T-helper 2 cell treated with Interferon-gamma antibody and Interleukin-4, amounts not matched to agents 5 μg/mL and 100 μg/mL, for 36 hours (primary cell): ENCODE results near the gene ARMC12.

Experiments
- DNase-seq: peaks from one replicate; pipeline ENCODE4 v3.0.0; 2021; ENCODE audit warnings: low spot score
- H3K27ac Mint-ChIP-seq: one replicate; pipeline ENCODE4 v1.8.0; 2021; ENCODE audit warnings: mild to moderate bottlenecking, mixed read lengths
- H3K27me3 Mint-ChIP-seq: one replicate; pipeline ENCODE4 v1.8.0; 2021; ENCODE audit warnings: low read depth, mixed read lengths
- H3K36me3 Mint-ChIP-seq: one replicate; pipeline ENCODE4 v1.8.0; 2021; ENCODE audit warnings: low read depth, mixed read lengths
- H3K4me1 Mint-ChIP-seq: one replicate; pipeline ENCODE4 v1.8.0; 2021; ENCODE audit warnings: low read depth, mixed read lengths
- H3K4me3 Mint-ChIP-seq: one replicate; pipeline ENCODE4 v1.8.0; 2022; ENCODE audit warnings: mild to moderate bottlenecking, moderate library complexity, mixed read lengths
- H3K9me3 Mint-ChIP-seq: one replicate; pipeline ENCODE4 v1.8.0; 2021; ENCODE audit warnings: mixed read lengths

ARMC12 gene

GRCh38 chr6:35736253-35736894, 458 bp upstream of the ARMC12 start:
- peaks cover 31% of the 10 kb centered on the region for H3K4me1 Mint-ChIP-seq
- no peaks in the 10 kb centered on the region for H3K27me3 Mint-ChIP-seq
- no peak overlapping the region for H3K27ac Mint-ChIP-seq
- no peaks in the 10 kb centered on the region for H3K36me3 Mint-ChIP-seq
- H3K4me3 Mint-ChIP-seq = no peak overlapping the region
- H3K9me3 Mint-ChIP-seq = no peaks in the 10 kb centered on the region
- peak; percentile 72 for DNase-seq

- Mint-ChIP-seq H3K9me3 (no peaks in the 10 kb centered on the region), H3K27me3 (no peaks in the 10 kb centered on the region), H3K4me1 (peaks cover 27% of the 10 kb centered on the region), H3K27ac (peak overlapping the region; percentile 76), H3K36me3 (no peaks in the 10 kb centered on the region), H3K4me3 (no peak overlapping the region)
- DNase-seq = no peak
Observed at GRCh38 chr6:35737413-35738211, 780 bp downstream of the ARMC12 start.

- H3K27ac Mint-ChIP-seq = no peak overlapping the region
- no peak for DNase-seq
- H3K36me3 Mint-ChIP-seq = no peaks in the 10 kb centered on the region
- H3K4me1 Mint-ChIP-seq = peaks cover 17% of the 10 kb centered on the region
- H3K4me3 Mint-ChIP-seq = no peak overlapping the region
- no peaks in the 10 kb centered on the region for H3K9me3 Mint-ChIP-seq
- H3K27me3 Mint-ChIP-seq = no peaks in the 10 kb centered on the region
Observed at GRCh38 chr6:35739645-35740524, 3.1 kb downstream of the ARMC12 start.

- Mint-ChIP-seq H3K4me1 (no peaks in the 10 kb centered on the region), H3K27ac (no peak overlapping the region), H3K9me3 (peaks cover 6% of the 10 kb centered on the region), H3K27me3 (no peaks in the 10 kb centered on the region), H3K4me3 (no peak overlapping the region), H3K36me3 (no peaks in the 10 kb centered on the region)
- no peak for DNase-seq
Observed at GRCh38 chr6:35742842-35743241, 6.0 kb downstream of the ARMC12 start.

- no peak for DNase-seq
- Mint-ChIP-seq H3K27ac (no peak overlapping the region), H3K9me3 (peaks cover 8% of the 10 kb centered on the region)
Observed at GRCh38 chr6:35745509-35745908, 8.7 kb downstream of the ARMC12 start.

GRCh38 chr6:35746516-35746915, 9.7 kb downstream of the ARMC12 start:
- Mint-ChIP-seq H3K4me1 (no peaks in the 10 kb centered on the region), H3K4me3 (no peak overlapping the region), H3K36me3 (no peaks in the 10 kb centered on the region), H3K27ac (no peak overlapping the region), H3K9me3 (peaks cover 8% of the 10 kb centered on the region), H3K27me3 (no peaks in the 10 kb centered on the region)
- no peak for DNase-seq

More at GRCh38 chr6:35745509-35745908, 8.7 kb downstream of the ARMC12 start:
- H3K4me3 Mint-ChIP-seq = no peak overlapping the region
- no peaks in the 10 kb centered on the region for H3K27me3 Mint-ChIP-seq
- H3K4me1 Mint-ChIP-seq = no peaks in the 10 kb centered on the region
- H3K36me3 Mint-ChIP-seq = no peaks in the 10 kb centered on the region

GRCh38 chr6:35747877-35748276, 11.0 kb downstream of the ARMC12 start:
- Mint-ChIP-seq H3K4me3 (no peak overlapping the region), H3K4me1 (no peaks in the 10 kb centered on the region), H3K9me3 (peaks cover 8% of the 10 kb centered on the region), H3K36me3 (no peaks in the 10 kb centered on the region), H3K27me3 (no peaks in the 10 kb centered on the region), H3K27ac (no peak overlapping the region)
- no peak for DNase-seq

GRCh38 chr6:35750557-35750956, 13.7 kb downstream of the ARMC12 start:
- Mint-ChIP-seq H3K36me3 (no peaks in the 10 kb centered on the region), H3K27me3 (no peaks in the 10 kb centered on the region), H3K9me3 (peaks cover 8% of the 10 kb centered on the region), H3K4me3 (no peak overlapping the region), H3K27ac (no peak overlapping the region), H3K4me1 (peaks cover 2% of the 10 kb centered on the region)
- no peak for DNase-seq

- Mint-ChIP-seq H3K4me1 (peaks cover 2% of the 10 kb centered on the region), H3K27me3 (no peaks in the 10 kb centered on the region), H3K27ac (no peak overlapping the region), H3K4me3 (no peak overlapping the region), H3K9me3 (peaks cover 8% of the 10 kb centered on the region), H3K36me3 (no peaks in the 10 kb centered on the region)
- DNase-seq = peak; percentile 35
Observed at GRCh38 chr6:35751594-35751993, 14.8 kb downstream of the ARMC12 start.

GRCh38 chr6:35752330-35752729, 15.5 kb downstream of the ARMC12 start:
- Mint-ChIP-seq H3K27me3 (peaks cover 1% of the 10 kb centered on the region), H3K27ac (no peak overlapping the region), H3K4me1 (peaks cover 2% of the 10 kb centered on the region), H3K4me3 (no peak overlapping the region), H3K9me3 (peaks cover 7% of the 10 kb centered on the region), H3K36me3 (no peaks in the 10 kb centered on the region)
- DNase-seq = no peak

- Mint-ChIP-seq H3K27ac (no peak overlapping the region), H3K9me3 (no peaks in the 10 kb centered on the region), H3K27me3 (peaks cover 2% of the 10 kb centered on the region), H3K4me1 (peaks cover 2% of the 10 kb centered on the region), H3K4me3 (no peak overlapping the region), H3K36me3 (no peaks in the 10 kb centered on the region)
- no peak for DNase-seq
Observed at GRCh38 chr6:35754452-35755277, 17.8 kb downstream of the ARMC12 start.

GRCh38 chr6:35755278-35755924, 18.6 kb downstream of the ARMC12 start:
- Mint-ChIP-seq H3K27me3 (peaks cover 7% of the 10 kb centered on the region), H3K4me3 (no peak overlapping the region), H3K36me3 (no peaks in the 10 kb centered on the region), H3K9me3 (no peaks in the 10 kb centered on the region), H3K27ac (no peak overlapping the region), H3K4me1 (peaks cover 2% of the 10 kb centered on the region)
- DNase-seq = no peak
